ENCODE data around the gene HPCAL4. TPM values are rescaled to one million over a fixed set of nuclear protein-coding genes. Genes with fewer than 3 reads are reported as not detected.

Gene HPCAL4
- total RNA-seq, 2 donors from 2014 or later = not detected

GRCh38 chr1:39662861-39663260 lies 28.4 kb downstream of the HPCAL4 start:
- no peaks in the 10 kb centered on the region for H3K36me3 ChIP-seq (ENCODE audit: control insufficient read depth, insufficient read depth, low read length)
- Mint-ChIP-seq H3K27ac (no peak overlapping the region), H3K27me3 (ENCODE audit: insufficient read depth) (peaks cover 99% of the 10 kb centered on the region), H3K9me3 (no peaks in the 10 kb centered on the region), H3K36me3 (ENCODE audit: low read depth) (no peaks in the 10 kb centered on the region), H3K4me3 (no peak overlapping the region), H3K4me1 (no peaks in the 10 kb centered on the region)
- H3K27ac ChIP-seq (ENCODE audit: low read depth, low read length) = no peak overlapping the region
- no peak overlapping the region for H3K9ac ChIP-seq (ENCODE audit: extremely low read depth, low read length, poor library complexity, severe bottlenecking)
- peaks cover 94% of the 10 kb centered on the region for H3K27me3 ChIP-seq (ENCODE audit: control insufficient read depth, insufficient read depth, low read length, poor library complexity, severe bottlenecking)
- H3K9me3 ChIP-seq (ENCODE audit: control insufficient read depth, low read length) = no peaks in the 10 kb centered on the region
- 71% methylated on average over 1 of the region's 1 CpG; no CpG with 5 or more reads in 1 of the 2 experiments for WGBS, 2 experiments (ENCODE audit: insufficient coverage in 1 of 2, insufficient read length in 1 of 2)
- TF ChIP-seq CTCF (conservative IDR thresholded peaks at IDR 0.05) = no peak
- no peak for DNase-seq
- H3K4me1 ChIP-seq (ENCODE audit: control insufficient read depth, insufficient read depth, low read length) = no peaks in the 10 kb centered on the region
- H3K4me3 ChIP-seq (ENCODE audit: low read length) = no peak overlapping the region

GRCh38 chr1:39659538-39659937 lies 31.7 kb downstream of the HPCAL4 start:
- Histone ChIP-seq H3K27me3 (ENCODE audit: control insufficient read depth, insufficient read depth, low read length, poor library complexity, severe bottlenecking) (peaks cover 94% of the 10 kb centered on the region), H3K9ac (ENCODE audit: extremely low read depth, low read length, poor library complexity, severe bottlenecking) (no peak overlapping the region), H3K9me3 (ENCODE audit: control insufficient read depth, low read length) (no peaks in the 10 kb centered on the region), H3K36me3 (ENCODE audit: control insufficient read depth, insufficient read depth, low read length) (no peaks in the 10 kb centered on the region), H3K4me3 (ENCODE audit: low read length) (no peak overlapping the region), H3K27ac (ENCODE audit: low read depth, low read length) (no peak overlapping the region), H3K4me1 (ENCODE audit: control insufficient read depth, insufficient read depth, low read length) (no peaks in the 10 kb centered on the region)
- H3K27ac Mint-ChIP-seq = no peak overlapping the region
- WGBS, 2 experiments (ENCODE audit: insufficient coverage in 1 of 2, insufficient read length in 1 of 2) = 60 to 63% methylated on average over 1 to 5 of the region's 5 CpGs
- TF ChIP-seq CTCF (conservative IDR thresholded peaks at IDR 0.05) = no peak
- no peaks in the 10 kb centered on the region for H3K9me3 Mint-ChIP-seq
- no peaks in the 10 kb centered on the region for H3K36me3 Mint-ChIP-seq (ENCODE audit: low read depth)
- H3K4me1 Mint-ChIP-seq = no peaks in the 10 kb centered on the region
- H3K27me3 Mint-ChIP-seq (ENCODE audit: insufficient read depth) = peaks cover 99% of the 10 kb centered on the region
- no peak for DNase-seq
- no peak overlapping the region for H3K4me3 Mint-ChIP-seq

DNA sequence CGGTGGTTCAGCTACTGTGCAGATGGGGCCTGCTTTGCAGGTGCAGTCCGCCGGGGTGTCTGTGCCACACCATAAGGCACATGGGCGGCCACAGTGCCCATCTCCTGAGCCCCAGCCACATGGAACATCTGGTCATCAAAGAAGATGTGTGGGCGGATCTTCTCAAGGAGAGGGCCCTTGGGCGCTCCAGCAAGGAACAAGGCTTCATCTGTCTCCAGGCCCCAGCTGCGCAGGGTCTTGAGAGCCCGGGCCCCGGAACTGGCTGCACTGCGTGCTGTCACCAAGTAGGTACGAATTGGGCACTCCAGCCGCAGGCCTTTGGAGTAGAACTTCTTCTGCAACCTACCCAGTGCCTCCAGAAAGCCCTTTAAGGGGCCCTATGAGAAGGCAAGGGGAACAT lies 32.1 kb downstream of the HPCAL4 start:
- Mint-ChIP-seq H3K27me3 (ENCODE audit: insufficient read depth) (peaks cover 100% of the 10 kb centered on the region), H3K4me1 (no peaks in the 10 kb centered on the region), H3K27ac (no peak overlapping the region), H3K4me3 (no peak overlapping the region), H3K36me3 (ENCODE audit: low read depth) (no peaks in the 10 kb centered on the region), H3K9me3 (no peaks in the 10 kb centered on the region)
- H3K4me3 ChIP-seq (ENCODE audit: low read length) = no peak overlapping the region
- no peak for DNase-seq
- H3K9me3 ChIP-seq (ENCODE audit: control insufficient read depth, low read length) = no peaks in the 10 kb centered on the region
- 83 to 91% methylated on average over 11 to 12 of the region's 12 CpGs for WGBS, 2 experiments (ENCODE audit: insufficient coverage in 1 of 2, insufficient read length in 1 of 2)
- no peak overlapping the region for H3K9ac ChIP-seq (ENCODE audit: extremely low read depth, low read length, poor library complexity, severe bottlenecking)
- no peaks in the 10 kb centered on the region for H3K36me3 ChIP-seq (ENCODE audit: control insufficient read depth, insufficient read depth, low read length)
- peaks cover 98% of the 10 kb centered on the region for H3K27me3 ChIP-seq (ENCODE audit: control insufficient read depth, insufficient read depth, low read length, poor library complexity, severe bottlenecking)
- H3K27ac ChIP-seq (ENCODE audit: low read depth, low read length) = no peak overlapping the region
- no peak for TF ChIP-seq CTCF (conservative IDR thresholded peaks at IDR 0.05)
- no peaks in the 10 kb centered on the region for H3K4me1 ChIP-seq (ENCODE audit: control insufficient read depth, insufficient read depth, low read length)
